Measurements from ENCODE around the gene AMOTL1.

GRCh38 chr11:94814272-94814976 is 46.3 kb downstream of the AMOTL1 start:
- TF ChIP-seq POLR2A (IDR thresholded peaks at IDR 0.05) (no peak), CTCF (IDR thresholded peaks at IDR 0.05 in 4 of 5, conservative IDR thresholded peaks at IDR 0.05 in 1 of 5) (no peak)
